ENCODE measurements around the gene GRIA4.

Gene GRIA4

DNA sequence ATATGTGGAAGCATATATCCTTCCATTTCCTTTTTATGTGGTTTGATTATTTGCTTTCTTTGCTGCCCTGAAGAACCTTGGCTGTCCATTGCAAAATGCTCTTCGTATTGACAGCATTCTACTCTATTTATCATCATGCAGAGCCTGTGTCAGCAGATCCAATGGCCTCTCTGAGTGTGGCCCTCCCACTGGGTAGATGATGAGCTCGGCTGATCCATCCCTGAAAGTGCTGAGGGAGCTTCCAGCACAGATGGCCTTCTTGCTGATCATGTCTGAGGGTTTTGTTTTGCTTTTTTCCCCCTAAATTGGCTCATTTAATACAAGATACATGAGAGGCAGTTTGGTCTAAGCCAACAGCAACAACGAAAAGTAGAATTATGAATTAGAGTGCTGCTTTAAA is 181.0 kb downstream of the GRIA4 start:
- DNase-seq: no peak

DNA sequence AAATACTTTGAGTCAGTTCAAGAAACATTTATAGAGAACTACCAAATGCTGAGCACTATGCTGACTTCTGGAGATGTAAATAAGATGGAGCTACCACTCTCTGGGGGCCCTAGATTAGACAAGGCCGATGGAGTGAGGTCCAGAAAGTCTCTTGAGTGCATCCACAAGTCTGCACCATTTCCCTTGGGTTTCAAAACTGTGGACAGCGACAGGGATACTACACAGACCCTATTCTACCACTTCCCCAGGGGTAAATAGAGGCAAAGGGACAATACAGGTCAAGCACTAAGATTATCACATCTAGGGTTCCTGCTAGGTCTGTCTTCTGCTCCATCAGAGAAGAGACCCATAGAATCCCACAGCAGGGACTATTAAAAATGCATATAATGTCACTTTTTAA is 183.2 kb downstream of the GRIA4 start:
- no peak for DNase-seq

DNA sequence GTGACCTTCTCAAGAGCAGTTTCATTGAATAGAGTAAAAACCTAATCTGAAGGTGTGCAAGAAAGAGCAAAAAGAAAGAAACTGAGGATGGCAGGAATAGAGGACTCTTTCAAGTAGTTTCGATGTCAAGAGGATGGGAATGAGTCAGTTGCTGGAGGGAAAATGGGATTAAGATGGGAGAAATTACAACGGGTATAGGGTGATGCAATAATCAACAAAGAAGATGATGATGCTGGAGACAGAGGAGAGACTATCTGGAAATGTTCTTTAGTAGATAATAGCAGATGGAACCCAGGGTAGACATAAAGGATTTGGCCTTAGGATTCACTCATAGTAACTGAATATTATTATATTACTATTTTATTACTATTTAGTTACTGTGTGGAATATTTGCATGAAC is 189.4 kb downstream of the GRIA4 start:
- no peak for DNase-seq

DNA sequence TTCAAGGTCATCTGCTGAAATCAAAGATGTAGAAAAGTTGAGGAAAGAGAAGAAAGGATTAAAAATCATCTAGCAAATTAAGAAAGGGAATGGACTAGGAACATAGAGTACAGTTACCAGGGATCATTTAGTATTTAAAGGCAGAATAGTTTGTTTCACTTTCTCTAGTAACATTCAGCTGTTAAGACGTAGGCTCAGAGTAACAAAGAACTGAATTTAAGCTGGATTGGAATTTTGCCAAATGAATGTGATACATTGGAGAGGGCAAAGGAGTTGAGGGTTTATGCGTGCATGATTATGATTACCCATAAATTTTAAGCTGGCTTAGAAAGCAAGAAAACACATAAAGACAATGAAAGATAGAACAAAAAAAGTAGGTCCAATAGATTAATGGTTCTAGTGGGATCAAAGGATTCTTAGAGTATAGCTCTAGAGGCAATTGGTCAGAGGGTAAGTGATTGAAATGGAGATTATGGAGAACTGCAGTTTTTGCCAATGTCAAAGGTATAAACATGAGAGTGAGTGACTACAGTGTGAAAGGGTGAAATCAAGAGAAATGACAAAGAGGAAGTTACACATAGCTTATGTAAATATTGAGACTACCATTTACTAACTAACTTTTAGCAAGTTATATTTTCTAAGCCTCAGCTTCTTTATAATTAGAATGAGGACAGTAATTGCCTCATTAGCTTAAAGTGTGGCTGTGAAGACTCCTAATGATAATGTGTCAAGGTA is 190.0 kb downstream of the GRIA4 start:
- no peak for DNase-seq

DNA sequence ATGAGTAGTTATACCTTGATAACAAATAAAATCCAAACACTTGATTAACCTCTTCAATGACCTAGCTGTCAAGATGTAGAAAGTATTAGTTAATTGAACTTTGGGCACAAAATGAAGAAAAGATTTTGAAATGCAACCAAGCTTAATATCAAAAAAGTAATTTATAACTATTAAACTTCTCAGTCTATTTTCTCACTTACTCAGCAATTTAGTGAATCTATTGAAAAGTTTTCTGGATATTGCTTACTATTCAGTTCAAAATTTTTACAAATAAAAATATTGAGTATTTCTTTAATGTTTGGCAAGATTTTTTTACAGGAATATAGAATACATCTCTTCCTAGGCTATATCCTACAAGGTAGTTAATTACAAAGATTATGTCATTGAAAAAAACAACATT is 192.5 kb downstream of the GRIA4 start:
- no peak for DNase-seq

DNA sequence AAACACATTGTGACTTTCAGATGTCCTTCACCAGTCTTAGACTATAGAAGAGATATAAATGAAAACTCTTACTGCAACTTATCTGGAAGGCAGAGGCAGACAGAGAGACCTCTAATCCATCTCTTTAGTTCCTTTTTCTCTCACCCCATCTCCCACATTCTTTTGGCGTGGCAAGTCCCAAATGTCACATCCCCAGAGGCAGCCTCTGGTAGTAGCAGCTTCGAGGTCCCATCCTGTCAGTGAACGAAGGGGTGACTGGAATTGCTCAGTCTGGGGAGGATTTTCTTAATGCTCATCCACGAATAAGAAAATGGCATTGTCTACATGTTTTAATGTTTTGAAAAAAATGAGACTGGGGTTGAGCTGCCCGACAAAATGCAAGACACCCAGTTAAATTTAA is 201.4 kb downstream of the GRIA4 start:
- no peak for DNase-seq

DNA sequence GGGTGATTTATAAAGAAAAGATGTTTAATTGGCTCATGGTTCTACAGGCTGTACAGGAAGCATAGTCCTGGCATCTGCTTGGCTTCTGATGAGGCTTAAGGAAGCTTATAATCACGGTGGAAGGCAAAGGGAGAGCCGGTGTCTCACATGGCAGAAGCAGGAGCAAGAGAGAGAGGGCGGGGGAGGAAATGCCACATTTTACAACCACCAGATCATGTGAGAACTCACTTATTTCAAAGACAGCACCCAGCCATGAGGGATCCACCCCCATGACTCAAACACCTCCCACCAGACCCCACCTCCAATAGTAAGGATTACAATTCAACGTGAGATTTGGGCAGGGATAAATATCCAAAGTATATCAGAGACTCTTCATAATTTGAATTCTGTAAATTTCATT is 211.5 kb downstream of the GRIA4 start:
- no peak for DNase-seq

DNA sequence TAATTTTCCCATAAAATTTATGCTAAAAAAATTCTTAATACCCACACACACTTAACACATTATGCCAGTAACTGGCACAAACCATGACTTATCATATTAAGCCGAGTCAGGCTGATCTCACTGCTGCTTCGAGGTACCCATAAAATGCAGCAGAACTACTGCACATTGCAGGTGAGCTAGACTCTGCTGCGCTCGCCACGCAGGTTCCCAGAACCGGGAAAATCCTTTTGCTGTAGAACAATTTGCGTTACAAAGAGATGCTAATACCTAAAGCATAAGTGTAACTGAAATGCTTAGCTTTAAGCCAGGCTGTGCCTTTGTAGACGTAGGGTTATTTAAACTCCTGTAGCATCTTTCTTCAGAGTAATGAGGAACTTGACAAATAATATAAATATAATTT is 211.9 kb downstream of the GRIA4 start:
- no peak for DNase-seq

DNA sequence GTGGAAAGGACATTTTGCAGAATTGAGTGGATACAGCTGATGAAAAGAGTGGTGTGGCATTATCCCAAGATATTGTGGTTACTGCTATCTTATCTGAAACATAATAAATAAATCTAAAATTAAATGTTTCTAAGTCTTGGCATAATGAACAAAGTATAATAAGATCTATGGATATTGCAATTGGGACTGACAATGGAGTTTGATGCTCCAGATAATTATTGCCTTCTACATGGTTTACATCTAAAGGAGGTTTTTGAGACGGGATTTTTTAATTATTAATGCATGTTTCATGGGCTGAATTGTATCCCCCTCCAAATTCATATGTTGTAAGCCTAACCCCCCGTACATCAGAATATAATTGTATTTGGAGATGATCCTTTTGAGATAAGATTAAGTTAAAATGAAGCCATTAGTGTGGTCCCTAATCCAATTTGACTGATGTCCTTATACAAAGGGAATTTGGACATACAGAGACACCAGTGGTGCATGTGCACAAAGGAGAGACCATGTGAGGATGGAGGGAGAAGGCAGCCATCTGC is 213.7 kb downstream of the GRIA4 start:
- no peak for DNase-seq

DNA sequence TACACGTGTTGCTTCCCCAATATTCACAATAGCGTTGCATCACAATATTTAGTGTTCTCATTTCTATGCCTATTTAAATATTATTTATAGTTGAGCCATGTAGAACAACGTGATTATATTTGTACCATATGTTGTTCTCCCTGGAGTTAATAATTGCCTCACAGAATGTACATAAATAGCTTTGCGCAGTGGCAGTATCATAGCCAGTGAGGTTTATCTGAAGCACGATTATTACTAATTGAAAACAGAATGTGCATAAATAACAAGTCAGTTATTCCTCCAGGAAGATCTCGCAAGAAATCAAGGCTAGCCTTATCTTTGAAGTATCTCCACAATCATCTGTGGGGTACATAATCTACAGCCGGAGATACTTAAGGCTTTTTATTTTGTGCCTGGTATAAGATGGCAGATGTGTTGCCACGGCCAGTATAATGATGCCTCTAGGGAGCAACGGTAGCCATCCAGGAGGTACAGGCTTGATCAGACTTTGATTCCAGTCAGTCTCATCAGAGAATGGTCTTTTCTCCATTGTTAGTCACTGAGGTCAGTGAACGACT is 214.7 kb downstream of the GRIA4 start:
- DNase-seq: peak; percentile 6

DNA sequence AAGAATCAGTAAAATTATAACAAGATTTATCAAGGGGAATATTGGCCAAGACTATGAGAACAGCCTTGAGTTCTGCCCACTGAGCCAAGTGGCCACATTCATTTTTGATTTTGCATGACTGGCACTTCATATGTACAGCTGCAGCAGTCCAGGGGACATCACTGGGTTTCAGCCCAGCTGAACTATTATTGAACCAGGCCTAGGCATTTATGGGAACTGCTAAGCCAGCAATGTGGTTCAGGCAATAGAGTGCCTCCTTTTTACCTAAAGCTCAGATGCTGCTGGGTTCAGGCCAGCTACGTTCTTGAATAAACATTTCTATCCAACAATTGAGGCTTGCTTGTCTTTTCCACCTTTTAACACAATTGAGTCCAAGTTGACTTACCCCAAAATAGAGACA is 215.3 kb downstream of the GRIA4 start:
- no peak for DNase-seq

DNA sequence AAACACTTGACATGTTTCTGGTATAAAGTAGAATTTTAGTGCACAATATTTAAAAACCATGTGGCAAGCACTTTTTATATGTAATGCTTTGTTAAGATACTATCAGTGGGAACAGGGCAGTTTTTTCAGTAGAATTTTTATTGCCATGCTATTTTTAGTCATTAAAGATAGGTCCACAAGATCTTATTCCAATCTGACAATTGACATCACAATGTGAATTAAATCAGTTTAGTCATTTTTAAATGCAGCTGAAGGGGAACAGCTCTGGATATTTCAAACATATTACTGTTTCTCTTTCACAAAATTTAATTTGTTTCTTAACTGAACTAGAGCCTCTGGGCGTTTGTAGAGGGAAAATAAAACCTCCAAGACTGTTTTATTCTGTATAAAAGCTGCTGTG is 218.0 kb downstream of the GRIA4 start:
- DNase-seq: no peak

DNA sequence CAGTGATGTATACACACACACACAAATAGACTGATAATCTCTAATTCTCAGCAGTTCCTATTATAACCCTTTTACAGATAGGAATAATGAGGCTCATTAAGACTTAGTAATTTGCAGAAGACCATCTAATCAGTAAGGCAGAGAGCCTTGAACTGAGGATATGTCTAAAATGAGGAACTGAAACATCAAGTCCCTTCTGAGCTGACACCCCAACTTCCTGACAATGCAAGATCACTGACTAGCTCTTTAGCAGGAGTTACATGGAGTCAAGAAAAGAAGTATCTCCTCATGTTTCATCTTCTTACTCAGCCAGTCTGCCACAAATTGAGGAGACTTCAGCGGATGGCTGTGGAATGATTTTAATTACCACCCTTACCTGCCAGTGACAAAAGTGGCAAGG is 219.2 kb downstream of the GRIA4 start:
- no peak for DNase-seq

DNA sequence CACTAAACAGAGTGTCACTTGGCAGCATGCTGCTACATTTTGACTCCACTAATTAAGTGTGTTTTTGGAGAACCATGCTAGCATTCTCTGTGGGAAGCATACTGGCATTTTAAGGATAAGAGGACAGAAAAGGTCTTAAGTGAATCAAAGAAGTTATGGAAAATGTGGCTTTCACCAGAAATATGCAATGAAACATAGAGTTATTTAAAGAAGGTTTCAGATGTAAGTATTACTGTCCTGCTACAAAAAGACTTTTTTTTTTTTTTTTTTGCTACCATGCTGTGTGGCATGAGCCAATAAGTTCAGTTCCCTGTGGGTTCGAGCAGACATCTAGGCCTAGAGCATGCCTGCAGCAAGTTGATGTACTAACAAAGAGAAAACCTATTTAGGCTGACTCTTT is 224.6 kb downstream of the GRIA4 start:
- no peak for DNase-seq

DNA sequence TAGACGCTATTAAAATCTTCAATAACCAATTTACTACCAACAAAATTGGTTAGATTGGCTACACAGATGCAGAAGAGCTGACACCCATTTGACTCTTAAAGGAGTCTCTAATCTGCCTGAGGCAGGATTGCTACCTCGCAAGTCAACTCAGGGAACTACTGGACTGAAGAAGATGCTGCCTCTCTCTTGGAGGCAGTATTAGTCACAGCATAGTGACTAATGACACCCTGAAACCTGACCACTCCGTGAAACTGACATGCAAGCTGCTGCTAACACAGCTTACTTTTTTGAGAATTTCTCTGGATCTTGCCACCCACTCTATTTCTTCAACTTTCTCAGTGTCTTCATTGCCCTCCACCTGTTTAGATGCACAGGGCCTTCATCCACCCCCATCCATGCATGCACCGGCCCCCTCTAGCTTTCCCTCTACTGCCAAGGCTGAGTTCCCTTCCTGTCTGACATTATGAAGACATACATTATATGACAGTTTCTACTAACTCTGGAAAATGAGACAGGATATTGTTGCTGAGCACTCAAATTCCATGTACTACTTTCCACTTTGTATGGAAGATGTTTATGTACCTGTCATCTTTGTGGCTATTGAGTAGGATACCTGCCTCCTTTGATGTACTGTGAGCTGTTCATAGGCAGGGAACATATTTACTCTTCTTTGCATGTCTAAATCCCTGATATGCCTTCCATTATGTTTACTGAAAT is 229.0 kb downstream of the GRIA4 start:
- DNase-seq: peak; percentile 50

DNA sequence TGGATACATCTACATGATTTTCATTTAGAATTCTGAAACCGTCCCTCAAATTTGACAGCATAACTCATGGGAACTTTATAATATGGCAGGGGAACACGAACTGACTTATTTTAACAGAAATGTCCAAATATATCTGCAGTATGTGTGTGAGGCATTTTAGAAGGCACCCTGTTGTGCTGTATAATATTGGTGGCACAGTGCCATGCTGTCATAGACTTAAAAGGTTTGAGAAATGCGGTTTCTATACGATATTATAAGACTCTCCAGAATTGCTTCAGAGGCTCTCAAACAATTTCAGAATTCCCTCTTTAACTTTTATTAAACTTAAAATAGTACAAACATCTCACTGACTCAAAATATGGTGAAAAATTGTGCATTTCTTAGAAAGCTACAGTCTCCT is 230.5 kb downstream of the GRIA4 start:
- DNase-seq: no peak

DNA sequence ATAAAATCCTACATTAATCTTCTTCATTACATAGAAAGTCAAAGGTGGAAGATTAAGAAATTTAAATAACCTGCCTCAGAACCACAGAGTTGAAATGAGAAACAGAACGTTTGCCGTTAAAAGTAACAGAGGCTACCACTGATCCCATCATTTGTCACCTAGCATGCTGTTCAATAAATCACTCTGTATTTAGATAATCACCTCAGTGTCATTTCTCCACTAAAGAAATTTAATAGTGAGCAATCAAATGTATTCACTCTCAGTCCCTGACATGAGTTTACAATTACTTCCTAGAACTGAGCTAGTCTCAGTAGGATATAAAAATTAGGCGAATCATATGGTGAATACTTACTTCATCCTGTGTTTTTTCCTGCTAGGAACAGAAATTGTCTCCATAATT is 242.5 kb downstream of the GRIA4 start:
- no peak for DNase-seq

DNA sequence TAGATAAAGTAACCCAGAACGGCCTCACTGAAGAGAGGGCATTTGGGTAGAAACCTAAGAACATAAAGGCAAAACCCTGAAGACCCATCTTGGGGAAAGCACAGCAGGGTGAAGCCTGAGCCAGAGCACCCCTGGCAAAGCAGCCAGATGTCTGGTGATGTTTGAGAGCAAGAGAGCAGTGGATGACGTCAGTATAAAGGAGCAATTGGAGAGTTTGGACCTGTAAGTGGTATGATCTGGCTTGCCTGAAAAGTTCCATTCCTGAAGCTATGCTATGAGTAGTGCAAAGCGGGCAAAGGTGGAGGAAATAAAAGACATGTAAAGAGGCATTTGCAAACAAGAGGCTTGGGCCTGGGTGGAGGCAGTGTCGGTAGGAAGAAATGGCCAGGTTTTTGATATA is 244.4 kb downstream of the GRIA4 start:
- no peak for DNase-seq

DNA sequence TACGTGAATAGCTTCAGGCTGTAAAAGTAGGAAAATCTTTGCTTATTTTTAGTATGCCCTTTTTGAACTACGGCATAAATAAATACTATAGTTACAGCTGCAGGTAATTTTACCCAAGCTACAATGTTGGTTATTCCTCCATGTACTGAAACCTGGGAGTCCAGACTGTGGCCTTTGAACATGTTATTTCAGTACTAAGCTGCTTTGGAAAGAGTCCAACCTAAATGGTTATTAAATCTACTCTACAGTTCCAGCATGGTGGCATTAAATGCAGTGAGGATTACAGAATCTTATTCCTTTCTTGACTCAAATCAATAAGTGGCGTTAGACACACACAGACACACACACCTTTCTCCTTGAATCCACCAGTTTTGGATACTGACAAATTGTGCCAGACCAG is 247.1 kb downstream of the GRIA4 start:
- no peak for DNase-seq

DNA sequence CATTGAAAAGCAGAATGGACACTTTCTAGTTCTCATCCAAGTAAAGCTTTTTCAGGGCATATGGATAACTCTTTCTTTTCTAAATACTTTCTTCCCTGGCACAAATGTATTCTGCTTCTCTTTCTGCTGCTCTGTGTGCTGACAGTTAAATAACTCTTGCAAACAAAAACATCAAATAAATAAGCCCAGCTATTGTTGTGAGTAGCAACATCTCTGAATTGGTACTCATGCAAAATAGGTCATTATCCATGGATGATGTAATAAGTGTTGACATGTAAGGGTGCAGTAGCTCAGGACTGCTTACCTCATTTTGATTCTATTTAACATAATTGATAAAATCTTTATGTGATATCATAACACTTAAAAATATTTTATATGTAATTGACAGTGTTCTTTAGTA is 247.9 kb downstream of the GRIA4 start:
- no peak for DNase-seq

DNA sequence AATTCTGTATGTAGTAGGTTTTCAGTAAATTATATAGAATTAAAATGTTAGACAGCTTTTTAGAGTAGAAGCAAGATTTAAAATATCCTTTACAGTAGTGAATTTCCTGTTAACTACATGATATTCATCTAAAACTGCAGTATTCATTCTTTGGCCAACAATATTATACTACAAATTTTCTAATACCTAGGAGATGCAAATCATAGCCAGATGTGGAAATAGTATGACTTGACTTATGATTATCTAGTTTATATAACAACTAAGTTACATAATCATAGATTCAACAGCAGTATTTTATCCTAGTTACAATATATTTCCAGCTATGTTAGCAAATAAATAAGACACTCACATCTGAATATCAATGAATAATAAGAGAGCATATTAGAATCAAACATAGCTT is 249.0 kb downstream of the GRIA4 start:
- no peak for DNase-seq

DNA sequence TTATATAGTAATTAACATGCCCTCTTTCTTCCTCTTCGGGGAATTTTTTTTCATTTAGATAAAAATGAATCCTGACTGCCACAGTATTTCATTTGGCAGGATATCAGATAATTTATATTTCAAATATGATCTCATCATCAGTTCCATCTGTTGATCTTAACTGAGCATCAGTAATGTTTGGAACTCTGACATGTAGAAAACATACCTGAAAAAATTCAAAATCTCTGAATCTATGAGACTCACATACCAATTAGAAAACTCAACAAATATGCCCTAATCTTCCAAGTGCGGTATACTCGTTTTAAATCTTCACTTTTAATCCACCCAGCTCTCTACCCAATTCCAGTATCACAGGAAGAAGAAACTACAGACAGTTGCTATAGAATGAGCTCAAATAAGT is 250.2 kb downstream of the GRIA4 start:
- DNase-seq: no peak

DNA sequence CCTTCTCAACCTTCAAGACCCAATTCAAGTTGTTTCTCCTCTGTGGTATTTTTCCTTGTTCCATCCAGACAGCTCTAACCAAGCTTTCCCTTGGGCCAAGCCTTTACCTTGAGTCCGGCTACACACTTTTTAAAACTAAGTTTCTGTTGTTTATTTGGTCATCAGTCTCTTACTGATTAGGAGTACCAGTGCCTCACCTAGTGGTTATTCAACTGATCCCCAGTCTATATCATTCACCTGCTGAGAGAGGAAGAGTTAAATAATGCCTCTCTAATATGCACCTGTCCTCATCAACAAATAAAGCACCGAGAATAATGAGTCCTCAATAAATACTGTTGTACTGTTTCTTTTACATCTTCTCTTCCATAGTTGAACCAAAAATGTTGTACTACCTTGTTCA is 251.4 kb downstream of the GRIA4 start:
- DNase-seq: no peak

DNA sequence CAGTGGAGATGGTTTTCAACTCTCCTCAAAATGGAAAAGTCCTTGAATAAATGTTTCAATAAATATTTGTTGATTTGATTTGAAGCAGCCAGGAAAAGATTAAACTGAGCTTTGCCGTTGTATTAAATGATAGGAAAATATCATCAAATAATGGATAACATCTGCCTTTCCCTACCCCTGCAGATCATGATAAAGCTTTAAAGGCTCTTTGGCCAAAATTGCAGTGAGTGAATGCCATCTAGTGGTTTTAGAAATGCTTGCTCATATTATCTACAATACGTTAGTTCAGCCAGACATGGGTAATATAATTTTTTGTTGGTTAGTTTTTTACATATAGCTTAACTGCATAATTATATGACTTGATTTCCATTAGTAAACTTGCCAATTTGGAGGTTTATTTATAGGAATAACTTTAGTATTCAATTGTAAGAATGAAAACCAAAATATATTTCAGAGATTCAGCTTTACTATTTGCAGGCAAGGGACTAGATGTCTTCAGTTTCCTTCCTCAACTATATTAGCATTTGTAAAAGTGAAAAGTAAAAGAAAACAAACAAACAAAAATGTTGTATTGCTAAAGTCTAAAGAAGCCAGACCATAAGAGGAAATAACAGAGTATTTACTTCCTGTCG is 253.0 kb downstream of the GRIA4 start:
- DNase-seq: peak; percentile 53
